GM18508 (cell line): ENCODE data around the gene DSE.

Source experiments
- ATAC-seq: cut with Tn5 transposase; IDR thresholded peaks from one replicate; pipeline ENCODE4 v1.9.1; 2021; ENCODE audit warnings: moderate number of reproducible peaks; ENCODE audit not compliant: insufficient read depth, unreplicated experiment

The DSE gene

GRCh38 chr6:116439522-116440051, 68.8 kb downstream of the DSE start:
- no peak for ATAC-seq

- ATAC-seq: no peak
Measured at GRCh38 chr6:116443105-116443504, 72.4 kb downstream of the DSE start.

- peak; percentile 49 for ATAC-seq
Measured at GRCh38 chr6:116444092-116444491, 73.3 kb downstream of the DSE start.

- ATAC-seq: no peak
Measured at GRCh38 chr6:116444575-116444974, 73.8 kb downstream of the DSE start.

GRCh38 chr6:116445102-116445501, 74.4 kb downstream of the DSE start:
- no peak for ATAC-seq

GRCh38 chr6:116446399-116446798, 75.7 kb downstream of the DSE start:
- ATAC-seq: no peak

GRCh38 chr6:116447052-116447451, 76.3 kb downstream of the DSE start:
- no peak for ATAC-seq

- no peak for ATAC-seq
Measured at GRCh38 chr6:116447496-116448011, 76.8 kb downstream of the DSE start.

GRCh38 chr6:116449565-116449964, 78.8 kb downstream of the DSE start:
- ATAC-seq: no peak

GRCh38 chr6:116450185-116450710, 79.5 kb downstream of the DSE start:
- ATAC-seq: no peak

GRCh38 chr6:116450769-116451740, 80.3 kb downstream of the DSE start:
- peak; percentile 84 for ATAC-seq

GRCh38 chr6:116451916-116452315, 81.2 kb downstream of the DSE start:
- no peak for ATAC-seq

GRCh38 chr6:116452531-116452930, 81.8 kb downstream of the DSE start:
- no peak for ATAC-seq

GRCh38 chr6:116456106-116456505, 85.4 kb downstream of the DSE start:
- ATAC-seq: no peak

- no peak for ATAC-seq
Measured at GRCh38 chr6:116456927-116457326, 86.2 kb downstream of the DSE start.

- ATAC-seq: no peak
Measured at GRCh38 chr6:116458264-116458663, 87.5 kb downstream of the DSE start.

- ATAC-seq: no peak
Measured at GRCh38 chr6:116459927-116460326, 89.2 kb downstream of the DSE start.

GRCh38 chr6:116461331-116461931, 90.7 kb downstream of the DSE start, which contains the start of gene CALHM6:
TSS of gene CALHM6 (plus strand) at chr6:116461375. CDS start at chr6:116461930, 555 bp downstream.
- ATAC-seq: no peak

GRCh38 chr6:116461932-116462885, 91.5 kb downstream of the DSE start:
- ATAC-seq: peak; percentile 36

- ATAC-seq: no peak
Measured at GRCh38 chr6:116463301-116463700, 92.6 kb downstream of the DSE start.
